ENCODE data around the gene DOCK11.
"Not testable (repeated sequence)": the region's sequence is repeated elsewhere in the genome, so short reads cannot be mapped to it uniquely, and the experiment has no call there.

DOCK11 gene

DNA sequence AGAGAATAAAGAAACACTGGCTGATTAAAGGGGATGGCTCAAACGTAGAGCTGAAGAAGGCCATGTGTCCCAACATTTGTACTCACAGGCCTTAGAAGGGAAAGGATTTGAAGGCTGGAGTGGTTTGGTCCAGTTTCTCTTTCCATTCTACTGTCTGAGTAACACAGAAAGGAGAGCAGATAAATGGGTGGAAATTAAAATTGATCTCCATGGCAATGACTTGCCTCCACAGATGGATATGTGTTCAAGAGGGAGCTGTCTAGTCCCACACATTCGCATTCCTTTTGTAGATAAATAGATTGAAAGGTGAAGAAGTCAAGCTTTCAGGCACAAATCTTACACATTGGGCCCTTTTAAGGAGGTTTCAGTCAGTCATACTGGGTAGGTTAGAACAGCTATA is 74.6 kb downstream of the DOCK11 start:
- DNase-seq (ENCODE audit: low read depth) = no peak

DNA sequence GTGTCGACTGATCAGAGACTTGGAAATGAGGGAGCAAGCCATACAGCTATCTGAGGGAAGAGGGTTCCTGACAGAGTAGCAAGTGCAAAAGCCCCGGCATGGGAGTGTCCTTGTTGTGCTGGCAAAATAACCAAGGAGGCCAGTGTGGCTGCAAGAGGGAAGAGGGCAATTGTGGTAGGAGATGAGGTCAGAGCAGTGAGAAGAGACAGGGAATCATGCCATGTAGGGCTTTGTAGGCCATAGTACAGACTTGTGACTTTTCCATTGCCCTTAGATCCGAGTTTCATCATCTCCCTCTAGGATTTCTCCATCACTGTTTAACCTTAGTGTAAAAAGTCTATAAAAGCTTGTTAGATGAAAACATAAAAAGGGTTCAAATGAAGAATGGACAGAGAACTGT is 76.2 kb downstream of the DOCK11 start:
- no peak for DNase-seq (ENCODE audit: low read depth)

DNA sequence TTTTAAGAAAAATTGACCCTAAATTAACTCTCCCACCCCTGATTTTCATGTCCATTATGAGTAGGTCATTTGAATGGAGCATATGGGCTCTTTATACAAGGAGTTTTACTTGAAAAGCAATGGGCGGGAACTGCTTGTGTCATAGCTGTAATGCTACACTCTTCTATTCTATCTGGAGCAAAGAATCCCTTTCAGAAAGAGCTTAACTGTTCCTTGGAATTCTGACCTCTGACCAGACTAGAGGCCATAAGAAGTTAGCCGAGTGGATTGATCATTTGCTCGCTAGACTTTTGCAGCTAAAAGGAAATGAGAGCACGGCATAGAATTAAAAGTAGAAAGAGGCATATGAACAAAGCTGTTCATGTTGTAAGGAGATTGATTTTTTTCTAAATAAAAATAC is 79.1 kb downstream of the DOCK11 start:
- DNase-seq (ENCODE audit: low read depth) = no peak

DNA sequence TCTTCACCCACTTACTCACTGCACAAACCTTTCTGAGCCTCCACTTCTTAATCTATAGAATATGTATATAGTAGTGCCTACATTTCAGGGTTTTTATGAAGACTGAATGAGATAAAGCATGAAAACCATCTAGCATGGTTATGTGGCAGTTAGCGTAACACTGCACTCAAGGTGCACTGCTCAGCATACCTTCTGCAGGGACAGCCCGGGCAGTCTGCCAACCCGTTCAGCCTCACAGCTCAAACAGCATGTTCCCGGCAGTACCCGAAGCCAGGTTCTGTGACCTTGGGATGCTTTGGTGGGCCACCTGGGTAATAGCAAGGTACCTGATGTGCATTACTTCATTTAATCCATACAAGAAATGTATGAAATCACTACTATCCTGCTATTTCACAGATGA is 81.4 kb downstream of the DOCK11 start:
- DNase-seq (ENCODE audit: low read depth) = no peak

DNA sequence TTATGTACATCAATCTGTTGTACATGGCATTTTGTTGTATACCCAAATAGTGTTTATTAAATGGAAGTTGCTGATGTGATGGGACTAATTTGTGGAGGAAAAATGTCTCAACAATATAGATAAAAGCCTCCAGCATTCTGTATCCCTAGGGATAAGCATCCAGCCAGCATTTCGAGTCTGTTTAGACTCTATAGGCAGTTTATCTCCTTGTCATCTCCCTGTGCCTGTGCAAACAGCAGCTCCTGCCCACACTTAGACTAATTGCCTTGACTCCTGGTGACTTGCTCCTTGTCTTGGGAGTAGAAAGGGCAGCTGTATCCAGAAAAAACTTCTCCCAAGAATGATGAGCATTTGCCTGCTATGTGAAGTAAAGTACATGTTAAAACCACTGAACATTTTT is 83.8 kb downstream of the DOCK11 start:
- no peak for DNase-seq (ENCODE audit: low read depth)

DNA sequence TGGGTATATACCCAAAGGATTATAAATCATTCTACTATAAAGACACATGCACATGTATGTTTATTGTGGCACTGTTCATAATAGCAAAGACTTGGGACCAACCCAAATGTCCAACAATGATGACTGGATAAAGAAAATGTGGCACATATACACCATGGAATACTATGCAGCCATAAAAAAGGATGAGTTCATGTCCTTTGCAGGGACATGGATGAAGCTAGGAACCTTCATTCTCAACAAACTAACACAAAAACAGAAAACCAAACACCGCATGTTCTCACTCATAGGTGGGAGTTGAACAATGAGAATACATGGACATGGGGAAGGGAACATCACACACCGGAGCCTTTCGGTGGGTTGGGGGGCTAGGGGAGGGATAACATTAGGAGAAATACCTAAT is 87.3 kb downstream of the DOCK11 start:
- DNase-seq (ENCODE audit: low read depth) = not testable (repeated sequence)

DNA sequence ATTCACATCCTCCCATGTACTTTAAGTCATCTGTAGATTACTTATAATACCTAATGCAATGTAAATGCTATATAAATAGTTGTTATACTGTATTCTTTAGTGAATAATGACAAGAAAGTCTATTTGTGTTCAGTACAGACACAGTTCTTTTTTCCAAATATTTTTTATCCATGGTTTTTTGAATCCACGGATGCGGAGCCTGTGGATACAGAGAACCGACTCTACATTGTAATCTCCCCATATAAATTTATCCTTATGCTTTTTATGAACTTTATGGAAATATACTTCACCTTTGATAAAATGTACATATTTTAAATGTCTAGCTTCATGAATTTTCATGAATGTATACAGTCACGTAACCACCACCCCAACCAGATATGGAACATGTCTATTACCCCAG is 88.2 kb downstream of the DOCK11 start:
- DNase-seq (ENCODE audit: low read depth) = no peak

DNA sequence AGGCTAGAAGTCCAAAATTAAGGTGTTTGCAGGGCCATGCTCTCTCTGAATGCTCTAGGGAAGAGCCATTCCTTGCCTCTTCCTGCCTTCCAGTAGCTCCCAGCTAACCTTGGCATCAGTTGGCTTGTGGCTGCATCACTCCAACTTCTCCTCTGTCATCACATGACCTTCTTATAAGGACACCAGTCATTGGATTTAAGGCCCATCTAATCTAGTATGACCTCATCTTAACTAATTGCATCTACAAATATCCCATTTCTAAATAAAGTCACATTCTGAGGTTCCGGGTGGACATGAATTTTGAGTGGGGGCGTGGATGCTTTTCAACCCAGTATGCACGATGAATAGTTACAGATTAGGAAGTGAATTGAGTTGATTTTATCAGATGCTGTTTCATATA is 89.7 kb downstream of the DOCK11 start:
- no peak for DNase-seq (ENCODE audit: low read depth)

DNA sequence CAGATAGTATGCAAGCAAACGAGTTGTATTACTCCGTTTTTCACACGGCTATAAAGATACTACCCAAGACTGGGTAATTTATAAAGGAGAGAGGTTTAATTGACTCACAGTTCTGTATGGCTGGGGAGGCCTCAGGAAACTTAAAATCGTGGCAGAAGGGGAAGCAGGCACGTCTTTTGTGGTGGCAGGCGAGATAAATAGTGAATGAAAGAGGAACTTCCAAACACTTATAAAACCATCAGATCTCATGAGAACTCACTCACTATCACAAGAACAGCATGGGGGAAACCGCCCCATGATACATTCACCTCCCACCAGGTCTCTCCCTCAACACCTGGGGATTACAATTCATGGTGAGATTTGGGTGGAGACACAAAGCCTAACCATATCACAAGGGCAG is 90.6 kb downstream of the DOCK11 start:
- DNase-seq (ENCODE audit: low read depth) = not testable (repeated sequence)

DNA sequence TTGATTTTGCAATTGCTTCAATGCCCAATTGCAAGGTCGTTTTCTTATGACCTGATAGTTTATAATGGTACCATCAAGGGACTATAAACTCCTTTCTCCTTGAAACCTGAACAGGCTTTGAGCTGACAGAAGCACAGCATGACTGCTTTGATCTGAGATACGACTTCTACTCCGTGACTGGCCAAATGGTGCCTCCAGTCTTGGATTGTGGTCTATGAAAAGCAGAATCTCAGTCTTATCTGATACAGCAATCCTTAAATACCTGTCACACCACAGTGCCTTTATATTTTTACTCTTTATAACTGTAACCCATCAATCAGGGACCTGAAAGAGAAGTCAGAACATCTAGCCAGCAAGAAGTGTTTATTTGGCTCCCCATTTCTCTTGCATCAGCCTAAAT is 93.1 kb downstream of the DOCK11 start:
- DNase-seq (ENCODE audit: low read depth) = no peak

DNA sequence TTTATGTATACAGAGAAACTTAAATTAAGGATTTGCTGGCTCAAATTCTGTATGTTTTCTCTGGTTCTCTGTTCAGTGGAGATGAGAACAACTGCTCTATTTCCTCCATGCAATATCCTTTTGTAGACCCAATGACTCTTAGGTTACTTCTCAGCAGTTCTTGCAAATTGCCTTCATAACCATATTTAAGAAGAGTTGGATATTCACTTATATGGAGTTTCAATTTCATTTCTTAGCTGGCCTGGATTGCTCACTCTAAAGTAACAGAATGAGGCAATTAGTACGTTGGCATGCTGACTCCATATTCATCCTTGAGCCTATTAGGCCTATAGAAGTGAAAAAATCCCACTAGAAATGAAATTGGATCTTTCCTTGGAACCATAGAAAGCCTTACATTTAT is 93.6 kb downstream of the DOCK11 start:
- DNase-seq (ENCODE audit: low read depth) = no peak

DNA sequence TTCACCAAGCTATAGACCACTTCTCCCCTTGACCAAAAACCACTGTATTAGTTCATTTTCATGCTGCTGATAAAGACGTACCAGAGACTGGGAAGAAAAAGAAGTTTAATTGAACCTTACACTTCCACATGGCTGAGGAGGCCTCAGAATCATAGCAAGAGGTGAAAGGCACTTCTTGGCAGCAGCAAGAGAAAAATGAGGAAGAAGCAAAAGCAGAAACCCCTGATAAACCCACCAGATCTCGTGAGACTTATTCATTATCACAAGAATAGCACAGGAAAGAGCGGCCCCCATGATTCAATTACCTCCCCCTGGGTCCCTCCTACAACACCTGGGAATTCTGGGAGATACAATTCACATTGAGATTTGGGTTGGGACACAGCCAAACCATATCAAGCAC is 97.8 kb downstream of the DOCK11 start:
- DNase-seq (ENCODE audit: low read depth) = no peak

DNA sequence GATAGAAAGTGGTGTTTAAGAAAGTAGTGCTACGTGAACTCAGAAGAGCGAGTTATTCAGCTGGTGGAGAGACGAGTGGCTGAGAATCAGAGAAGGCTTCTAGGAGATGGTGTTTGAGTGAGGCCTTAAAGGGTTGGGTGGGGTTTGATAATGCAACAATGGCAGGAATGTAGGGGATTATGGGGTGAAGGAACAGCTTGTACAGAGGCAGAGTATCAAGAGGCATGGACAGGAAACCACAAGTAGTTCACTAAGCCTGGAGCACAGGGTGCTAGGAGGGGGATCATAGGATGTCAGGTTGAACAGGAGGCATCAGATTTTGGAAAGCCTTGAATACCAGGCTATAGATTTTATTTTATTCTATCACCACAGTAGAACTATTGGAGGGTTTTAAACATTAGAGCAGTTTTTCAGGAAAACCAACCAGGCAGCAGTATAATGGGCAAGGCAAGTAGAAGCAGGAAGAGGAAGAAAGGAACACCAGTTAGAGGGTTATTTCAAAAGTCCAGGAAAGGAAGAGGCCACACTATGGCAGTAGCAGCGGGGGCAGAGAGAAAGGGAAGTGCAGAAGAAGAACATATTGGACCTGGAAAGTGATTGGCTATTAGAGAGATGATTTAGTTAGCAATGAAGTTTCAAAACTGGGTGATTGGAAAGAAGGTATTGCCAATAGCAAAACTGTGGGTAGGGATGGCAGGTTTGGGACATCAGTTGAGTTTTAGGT is 99.2 kb downstream of the DOCK11 start:
- no peak for DNase-seq (ENCODE audit: low read depth)

DNA sequence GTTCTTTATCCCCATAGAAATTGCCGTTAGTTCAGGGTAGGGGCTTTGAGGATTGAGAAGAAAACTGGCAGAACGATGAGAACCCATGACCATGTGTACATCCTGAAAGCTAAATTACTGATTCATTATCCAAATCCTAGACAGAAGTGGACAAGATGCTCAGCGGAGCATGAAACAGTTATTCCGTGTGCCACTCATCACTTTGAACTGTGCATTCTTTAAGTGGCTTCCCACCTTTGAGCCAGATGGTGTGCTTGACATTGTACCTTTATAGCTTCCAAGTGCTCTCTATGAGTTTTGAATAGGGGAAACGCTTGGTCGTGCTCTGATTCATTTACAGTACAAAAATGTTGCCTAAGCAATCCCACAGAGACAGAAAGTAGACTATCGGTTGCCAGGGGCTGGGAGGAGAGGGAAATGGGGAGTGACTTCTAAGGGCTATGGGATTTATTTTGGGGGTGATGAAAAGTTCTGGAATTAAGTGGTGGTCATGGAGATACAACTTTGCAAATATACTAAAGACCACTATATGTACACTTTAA is 100.0 kb downstream of the DOCK11 start:
- DNase-seq (ENCODE audit: low read depth) = no peak

DNA sequence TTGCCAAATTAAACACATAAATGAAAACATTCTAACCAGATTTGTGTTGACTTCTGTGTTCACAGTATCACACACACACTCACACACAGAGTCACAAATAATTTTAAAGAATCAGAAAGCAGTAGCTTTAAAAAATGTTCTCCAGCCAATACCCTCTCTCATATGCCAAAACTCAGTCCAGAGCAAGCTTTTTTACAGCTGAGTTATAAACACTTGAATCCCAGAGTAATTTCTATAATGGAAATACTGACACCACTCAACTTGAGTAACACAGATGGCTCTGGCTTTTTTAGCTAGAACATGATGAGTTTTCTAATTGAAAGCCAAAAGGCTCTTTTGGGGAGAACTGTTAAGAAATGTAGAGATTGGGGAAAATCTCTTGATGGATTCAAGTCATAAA is 100.8 kb downstream of the DOCK11 start:
- DNase-seq (ENCODE audit: low read depth) = no peak

DNA sequence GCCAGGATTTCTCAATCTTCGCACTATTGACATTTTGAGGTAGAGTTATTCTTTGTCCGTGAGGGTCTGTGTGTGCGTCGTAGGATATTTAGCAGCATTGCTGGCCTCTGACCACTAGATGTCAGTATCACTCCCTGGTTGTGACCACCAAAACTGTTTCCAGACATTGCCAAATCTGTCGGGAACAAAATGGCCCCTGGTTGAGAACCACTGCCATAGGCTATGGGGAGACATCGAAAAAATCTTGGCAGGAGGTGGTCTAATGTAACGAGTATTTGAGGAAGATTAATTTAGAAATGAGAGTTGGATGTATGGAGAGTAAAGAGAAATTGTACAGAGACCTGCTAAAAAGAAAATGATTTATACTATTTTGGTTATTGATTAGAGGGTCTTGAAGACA is 108.4 kb downstream of the DOCK11 start:
- DNase-seq (ENCODE audit: low read depth) = no peak

DNA sequence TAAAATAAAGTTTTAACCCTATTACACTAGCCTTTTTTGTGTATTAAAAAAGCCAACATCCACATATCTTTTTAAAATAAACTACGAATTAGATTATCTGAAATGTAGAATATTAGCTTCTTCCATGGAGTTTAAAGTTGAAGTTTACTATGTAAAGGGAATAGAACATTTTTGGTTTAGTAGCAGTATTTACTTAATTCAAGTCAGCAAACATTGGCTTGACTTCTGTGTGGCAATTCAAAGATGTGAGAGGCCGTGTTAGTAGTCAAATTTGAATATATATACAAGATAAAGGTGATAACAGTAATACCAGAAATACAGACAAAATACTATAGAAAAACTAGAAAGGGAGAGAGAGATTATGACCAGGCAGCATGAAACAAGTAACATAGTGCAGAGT is 116.7 kb downstream of the DOCK11 start:
- DNase-seq (ENCODE audit: low read depth) = no peak

DNA sequence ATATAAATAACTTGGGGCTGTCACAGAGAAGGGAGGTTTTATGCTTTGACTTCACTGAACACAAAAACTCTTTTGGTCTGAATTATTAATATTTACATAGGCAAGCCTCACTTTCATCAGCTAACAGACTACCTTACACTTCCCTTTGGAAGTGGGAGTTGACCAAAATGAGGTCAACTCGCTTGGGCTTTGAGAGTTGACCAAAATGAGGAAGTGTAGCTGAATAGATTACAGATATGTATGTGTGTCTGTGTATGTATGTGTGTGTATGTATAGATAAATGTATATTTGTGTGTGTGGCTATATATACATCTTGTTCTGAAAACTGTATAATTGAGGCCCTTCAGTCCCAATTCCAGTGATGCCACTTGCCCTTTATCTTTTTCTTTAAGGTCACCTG is 118.5 kb downstream of the DOCK11 start:
- no peak for DNase-seq (ENCODE audit: low read depth)

DNA sequence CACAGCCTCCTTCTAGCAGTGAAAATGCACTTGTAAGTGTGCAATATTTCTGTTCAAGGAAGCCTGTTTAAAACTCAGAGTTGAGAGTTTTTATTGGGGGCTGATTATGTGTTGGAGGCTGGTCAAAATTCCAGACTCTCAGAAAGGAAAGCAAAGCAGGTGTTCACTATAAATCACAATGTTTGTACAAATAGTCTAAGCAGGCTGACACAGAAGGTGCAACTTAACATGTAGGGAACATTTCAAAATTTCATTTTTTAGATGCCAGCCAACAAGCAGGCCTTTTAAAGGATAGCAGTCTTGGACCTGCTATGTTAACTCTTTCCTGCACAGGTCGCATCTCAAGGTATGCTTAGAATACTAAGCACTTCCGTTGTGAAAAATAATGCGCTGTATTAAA is 119.5 kb downstream of the DOCK11 start:
- DNase-seq (ENCODE audit: low read depth) = no peak

DNA sequence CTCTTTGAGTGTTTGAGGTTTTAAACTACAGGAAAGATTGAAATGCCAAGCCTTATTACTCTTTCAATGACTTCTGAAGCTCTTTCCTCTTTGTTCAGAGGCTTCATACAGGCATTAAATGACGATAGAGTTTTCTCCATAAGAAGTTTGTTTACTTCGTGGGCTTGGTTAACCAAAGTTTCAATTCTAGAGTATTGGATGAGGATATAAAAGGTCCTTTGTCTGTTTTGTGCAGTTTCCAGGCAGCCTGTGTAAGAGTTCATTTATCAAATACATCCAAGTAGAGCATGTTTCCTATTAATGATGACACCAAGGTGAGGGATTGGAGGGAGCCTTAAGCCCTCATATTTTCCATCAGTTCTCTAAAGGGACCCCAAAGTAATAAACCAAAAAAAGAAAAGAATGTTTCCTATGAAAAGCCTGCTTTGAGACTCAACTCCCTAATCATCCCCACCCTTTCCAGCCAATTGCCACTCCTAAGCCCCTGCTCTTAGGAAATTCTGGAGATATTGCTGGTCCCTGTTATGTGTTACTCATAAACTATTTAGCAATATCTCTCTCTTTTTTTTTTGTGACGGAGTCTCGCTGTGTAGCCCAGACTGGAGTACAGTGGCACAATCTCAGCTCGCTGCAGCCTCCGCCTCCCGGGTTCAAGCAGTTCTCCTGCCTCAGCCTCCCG is 125.6 kb downstream of the DOCK11 start:
- DNase-seq (ENCODE audit: low read depth) = no peak

DNA sequence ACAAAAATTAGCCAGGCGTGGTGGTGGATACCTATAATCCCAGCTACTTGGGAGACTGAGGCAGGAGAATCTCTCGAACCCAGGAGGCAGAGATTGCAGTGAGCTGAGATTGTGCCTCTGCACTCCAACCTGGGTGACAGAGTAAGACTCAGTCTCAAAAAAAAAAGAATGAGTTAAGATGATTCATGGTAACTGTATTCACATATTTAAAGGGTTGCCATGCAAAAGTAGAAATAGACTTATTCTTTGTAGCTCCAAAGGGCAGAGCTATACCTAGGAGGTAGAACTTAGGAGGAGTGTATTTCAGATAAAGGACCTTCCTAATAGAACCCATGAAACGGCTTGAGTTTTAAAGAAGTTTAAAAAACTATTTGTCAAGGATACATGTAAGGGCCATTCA is 127.4 kb downstream of the DOCK11 start:
- no peak for DNase-seq (ENCODE audit: low read depth)

DNA sequence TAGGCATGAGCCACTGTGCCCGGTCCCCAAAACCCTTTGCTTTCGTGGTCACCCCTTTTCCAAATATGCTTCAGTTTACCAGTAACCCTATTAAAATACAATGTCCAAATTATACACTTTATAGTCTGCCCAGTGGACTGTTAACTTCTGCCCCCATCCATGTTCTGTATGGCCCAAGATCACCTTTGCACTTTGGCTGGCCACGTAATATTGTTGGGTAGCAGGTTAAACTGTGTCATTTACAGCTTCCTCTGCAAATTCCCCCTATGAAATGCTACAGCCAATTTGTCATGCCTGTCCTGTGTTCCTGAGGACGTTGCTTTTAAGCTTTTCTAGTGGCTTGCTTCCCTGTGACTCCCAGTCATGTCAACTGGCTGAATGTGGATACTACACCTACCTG is 130.7 kb downstream of the DOCK11 start:
- no peak for DNase-seq (ENCODE audit: low read depth)

DNA sequence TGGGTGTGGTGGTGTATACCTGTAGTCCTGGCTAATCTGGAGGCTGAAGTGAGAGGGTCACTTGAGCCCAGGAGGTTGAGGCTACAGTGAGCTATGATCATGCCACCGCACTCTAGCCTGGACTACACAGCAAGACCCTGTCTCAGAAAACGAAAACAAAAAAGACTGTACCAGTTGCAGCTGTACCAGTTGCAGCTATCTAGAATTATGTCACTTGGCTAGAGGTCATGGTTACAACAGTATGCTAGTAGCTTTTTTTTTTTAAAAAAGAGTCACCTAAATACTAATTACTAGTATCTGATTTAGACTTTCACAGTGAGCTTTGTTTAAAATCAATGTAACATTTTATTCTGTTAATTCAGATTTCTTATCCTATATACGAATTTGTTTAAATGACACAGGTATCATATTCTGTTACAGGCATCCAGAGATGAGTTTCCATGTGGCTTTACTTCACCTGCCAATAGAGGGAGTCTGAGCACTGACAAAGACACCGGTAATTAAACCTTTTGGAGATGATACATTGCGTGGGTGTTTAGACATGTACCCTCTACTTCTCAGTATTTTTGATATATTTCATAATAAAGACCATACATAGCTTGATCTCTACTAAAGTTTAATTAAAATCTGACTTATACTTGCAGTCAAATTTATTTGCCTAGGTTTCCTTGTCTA is 131.6 kb downstream of the DOCK11 start:
- DNase-seq (ENCODE audit: low read depth) = no peak

All from stimulated activated CD8-positive, alpha-beta memory T cell treated with anti-CD3 and anti-CD28 coated beads, Interleukin-15, amount 100 ng/mL, for 1 hour (primary cell).